Amniotic stem cell (primary cell): ENCODE measurements around the gene MARCHF10.

Experiments
- DNase-seq: peaks from one replicate; lab custom pipeline; 2025; lab: John Stamatoyannopoulos, UW

The MARCHF10 gene

DNA sequence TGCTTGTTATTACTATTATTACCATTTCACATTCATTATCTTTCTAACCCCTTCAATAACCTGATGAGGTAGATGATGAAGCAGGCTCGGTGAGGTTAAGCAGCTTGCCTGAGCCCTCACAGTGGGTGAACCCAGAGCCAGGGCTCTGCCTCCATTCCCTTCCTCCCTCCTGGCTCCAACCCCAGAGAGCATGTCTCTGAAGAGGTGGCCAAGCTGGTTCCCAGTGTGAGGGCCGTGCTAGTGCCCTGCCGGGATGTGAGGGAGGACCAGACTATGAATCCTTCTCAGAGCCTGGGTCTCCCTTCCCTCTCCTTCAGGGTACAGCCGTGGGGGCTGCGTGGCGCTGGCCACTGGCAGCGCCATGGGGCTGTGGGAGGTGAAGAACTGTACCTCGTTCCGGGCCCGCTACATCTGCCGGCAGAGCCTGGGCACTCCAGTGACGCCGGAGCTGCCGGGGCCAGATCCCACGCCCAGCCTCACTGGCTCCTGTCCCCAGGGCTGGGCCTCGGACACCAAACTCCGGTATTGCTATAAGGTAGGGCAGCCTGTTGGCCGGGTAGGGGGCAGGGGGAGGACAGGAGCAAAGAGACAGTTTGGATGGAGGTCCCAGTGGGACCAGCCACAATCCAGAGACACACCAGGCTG, 131.0 kb downstream of the MARCHF10 start:
- DNase-seq, result no peak

DNA sequence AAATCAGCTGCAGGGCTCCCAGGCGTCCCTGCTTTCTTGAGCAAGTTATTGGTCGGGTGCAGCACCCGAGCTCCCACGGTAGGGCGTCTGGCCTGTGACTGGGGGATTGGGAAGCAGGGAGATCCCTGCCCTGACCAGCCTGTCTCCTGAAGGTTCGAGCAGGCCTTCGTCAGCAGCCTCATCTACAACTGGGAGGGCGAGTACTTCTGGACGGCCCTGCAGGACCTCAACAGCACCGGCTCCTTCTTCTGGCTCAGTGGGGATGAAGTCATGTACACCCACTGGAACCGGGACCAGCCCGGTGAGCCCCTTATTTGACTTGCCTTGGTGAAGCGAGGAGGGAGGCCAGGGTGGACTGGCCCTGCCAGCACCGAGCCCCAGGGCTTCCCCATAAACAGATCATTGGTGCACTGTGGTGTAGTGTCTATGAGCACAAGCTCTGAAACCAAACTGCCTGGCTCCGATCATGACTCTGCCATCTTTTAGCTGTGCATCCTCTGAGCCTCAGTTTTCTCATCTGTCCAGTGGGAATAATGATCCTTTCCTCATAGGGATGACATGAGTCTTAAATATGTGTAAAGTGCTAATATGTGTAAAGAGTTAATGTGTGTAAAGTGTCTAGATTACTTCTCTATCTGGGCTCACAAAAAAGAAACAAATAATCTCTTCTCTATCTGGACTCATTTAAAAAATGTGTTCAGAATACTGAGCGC, 131.7 kb downstream of the MARCHF10 start:
- DNase-seq, result no peak

DNA sequence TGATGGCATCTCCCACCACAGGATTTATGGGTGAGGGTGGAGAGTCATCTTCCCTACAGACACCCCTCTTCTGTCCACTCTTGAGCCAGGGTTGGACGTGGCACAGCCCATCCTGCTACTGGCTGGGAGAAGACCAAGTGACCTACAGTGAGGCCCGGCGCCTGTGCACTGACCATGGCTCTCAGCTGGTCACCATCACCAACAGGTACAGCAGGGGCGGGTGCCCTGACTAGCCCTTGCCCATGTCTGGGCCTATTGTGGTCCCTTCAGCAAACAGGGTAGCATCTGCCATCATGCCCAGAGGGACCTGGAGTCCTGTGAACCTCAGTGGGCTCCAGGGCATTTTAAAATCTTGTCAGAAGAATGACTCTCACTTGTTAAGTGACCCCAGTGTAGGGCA, 132.4 kb downstream of the MARCHF10 start:
- DNase-seq, result no peak

DNA sequence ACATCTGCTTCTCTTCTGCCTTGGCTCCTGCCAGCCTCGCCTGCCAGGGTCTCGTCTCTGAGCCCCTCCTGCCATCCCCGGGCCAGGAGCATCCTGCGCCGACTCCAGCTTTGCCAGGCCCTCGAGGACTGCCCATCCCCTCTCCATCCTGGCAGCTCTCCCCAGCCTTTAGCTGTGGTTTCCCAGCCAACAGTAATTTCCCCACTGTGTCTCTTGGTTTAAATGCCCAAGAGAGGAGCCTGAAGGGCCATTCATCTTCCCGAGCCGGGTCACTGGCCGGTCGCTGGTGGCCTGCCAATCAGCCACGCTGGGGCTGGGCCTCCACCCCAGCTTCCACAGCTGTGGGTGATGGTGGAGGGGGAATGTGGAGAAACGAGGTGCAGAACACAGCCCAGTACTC, 132.9 kb downstream of the MARCHF10 start:
- DNase-seq, result no peak

DNA sequence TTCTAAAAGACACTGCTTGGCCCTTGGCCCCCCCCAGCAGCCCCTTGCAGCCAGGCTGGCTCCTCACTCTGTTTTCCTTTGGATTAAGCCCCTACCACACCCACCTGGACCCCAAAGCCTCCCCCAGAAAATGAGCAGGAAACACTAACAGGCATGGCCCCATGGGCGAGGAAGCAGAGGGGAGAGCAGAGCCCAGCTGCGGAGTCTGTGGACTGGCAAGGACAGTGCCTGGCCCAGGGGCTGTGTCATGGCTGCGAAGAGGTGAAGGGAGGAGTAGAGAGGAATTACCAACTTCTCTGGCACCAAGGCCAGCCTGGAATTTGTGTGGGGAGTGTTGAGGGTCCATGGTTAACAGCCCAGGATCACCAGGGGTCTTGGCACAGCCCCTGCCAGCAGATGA, 133.3 kb downstream of the MARCHF10 start:
- DNase-seq, result no peak

DNA sequence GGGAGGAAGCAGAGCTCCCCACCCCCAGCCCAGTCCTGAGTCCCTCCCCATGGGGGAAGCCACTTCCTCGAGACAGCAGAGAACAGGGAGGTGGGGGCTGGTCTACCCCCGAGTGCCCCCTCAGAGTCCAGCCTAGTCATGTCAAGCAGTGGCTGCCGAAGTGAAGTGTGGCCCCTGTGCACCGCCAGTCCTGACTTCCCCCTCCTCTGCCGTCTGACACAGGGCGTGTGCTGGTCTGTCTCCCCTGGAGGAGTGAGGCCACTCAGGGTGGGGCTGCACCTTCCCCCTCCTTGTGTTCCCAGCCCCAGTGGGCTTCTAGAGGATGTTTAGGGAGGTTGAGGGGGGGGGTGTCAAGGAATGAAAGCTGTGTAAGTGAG, 133.8 kb downstream of the MARCHF10 start:
- no peak for DNase-seq

DNA sequence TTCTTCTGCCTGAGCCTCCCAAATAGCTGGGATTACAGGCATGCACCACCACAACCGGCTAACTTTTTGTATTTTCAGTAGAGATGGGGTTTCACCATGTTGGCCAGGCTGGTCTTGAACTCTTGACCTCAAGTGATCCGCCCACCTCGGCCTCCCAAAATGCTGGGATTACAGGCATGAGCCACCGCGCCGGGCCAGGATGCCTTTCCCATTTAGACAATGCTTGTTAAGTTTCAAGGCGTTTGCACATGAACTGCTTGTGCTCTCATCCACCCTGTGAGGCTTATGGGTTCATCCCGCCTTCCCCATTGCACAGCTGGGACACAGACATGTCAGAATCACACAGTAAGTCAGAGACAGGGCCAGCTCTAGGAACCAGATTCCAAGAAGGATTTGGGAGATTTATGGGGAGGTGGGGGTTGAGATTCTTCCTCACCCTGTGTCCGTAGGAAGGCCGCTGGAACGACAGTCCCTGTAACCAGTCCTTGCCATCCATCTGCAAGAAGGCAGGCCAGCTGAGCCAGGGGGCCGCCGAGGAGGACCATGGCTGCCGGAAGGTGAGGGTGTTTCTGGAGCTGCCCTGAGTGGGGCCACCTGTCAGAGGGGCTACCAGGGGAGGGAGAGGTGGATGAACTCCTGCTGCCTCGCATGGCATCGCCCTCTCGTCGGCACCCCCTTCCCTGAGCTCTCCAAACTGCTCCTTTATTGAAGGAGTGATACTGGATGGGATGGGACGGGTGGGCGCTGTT, 134.3 kb downstream of the MARCHF10 start:
- no peak for DNase-seq

DNA sequence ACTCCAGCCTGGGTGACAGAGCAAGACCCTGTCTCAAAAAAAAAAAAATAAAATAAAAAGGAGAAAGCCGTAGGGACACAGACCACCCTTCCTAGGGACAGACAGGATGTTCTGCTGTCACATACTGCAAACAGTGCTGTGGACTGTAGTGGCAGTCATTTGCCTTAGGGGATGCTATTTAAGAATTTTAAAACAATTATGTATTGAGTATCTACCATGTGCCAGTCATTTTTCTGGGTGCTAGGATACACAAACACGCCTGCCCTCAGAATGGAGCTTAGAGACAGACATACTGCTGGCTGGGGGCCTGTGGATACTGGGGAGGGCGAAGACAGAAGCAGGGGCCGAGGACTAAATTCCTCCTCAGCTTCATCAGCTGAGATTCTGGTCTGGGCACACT, 135.2 kb downstream of the MARCHF10 start:
- DNase-seq, result no peak

DNA sequence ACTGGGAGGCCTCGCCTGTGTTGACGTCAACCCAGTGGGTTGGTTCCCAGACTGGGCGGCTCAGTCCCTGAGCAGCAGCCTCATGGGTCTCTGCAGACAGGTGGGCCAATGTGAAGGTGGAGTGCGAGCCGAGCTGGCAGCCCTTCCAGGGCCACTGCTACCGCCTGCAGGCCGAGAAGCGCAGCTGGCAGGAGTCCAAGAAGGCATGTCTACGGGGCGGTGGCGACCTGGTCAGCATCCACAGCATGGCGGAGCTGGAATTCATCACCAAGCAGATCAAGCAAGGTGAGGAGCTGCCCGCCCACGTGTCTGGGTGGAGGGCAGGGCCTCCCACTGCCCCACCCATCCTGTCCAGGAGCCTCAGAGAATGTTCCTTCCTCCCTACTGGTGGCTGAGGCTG, 136.6 kb downstream of the MARCHF10 start:
- no peak for DNase-seq

DNA sequence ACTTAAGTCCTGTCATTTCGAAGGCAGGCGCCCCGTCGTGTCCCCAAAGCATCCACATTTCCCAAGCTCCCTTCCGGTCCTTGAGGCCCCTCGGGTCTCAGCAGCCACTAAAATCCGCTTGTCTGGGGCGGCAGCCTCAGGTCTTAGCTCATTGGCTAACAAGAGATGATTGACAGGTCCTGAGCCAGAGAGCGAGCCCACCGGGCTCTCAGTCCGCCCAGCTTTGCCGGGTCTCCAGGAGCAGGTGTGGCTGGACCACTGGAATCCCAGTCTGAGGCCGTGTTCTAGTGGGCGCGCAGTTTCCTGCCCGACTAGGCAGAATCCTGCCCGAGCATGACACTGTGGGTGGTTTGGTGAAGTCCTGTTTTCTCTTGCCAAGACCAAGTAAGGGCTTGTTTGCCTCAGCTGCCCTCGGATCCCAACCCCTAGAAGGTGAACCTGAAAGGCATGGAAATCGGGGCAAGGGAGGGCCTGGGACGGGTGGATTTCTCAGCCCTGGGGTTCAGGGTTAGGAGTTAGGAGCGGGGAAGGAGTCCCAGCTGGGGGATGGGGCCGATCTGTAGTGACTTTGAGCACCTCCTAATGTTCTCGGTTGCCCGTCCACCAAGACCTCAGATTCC, 137.8 kb downstream of the MARCHF10 start:
- DNase-seq, result no peak

DNA sequence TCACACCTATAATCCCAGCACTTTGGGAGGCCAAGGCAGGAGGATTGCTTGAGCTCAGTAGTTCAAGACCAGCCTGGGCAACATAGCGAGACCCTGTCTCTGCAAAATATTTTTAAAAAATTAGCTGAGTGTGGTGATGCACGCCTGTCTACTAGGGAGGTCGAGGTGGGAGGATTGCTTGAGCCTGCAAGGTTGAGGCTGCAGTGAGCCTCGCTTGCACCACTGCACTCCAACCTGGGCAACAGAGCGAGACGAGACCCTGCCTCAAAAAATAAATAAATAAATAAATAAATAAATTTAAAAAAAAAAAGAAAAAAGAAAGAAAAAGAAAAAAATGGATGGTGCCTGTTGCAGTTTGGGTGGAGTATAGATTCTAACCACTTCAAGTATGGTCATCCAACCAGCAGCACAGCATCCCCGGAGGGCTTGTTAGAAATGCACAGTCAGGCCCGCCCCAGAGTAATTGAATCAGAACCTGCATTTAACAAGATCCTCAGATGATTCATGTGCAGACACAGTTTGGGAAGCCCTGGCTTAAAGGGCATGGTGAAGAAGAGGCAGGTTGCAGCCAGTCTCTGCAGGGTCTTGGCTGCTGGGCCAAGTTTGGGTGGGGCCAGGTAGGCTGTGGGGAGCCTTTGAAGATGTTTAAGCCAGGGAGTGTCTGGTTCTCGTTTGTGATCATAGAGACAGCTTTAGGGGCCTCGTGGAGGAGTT, 139.9 kb downstream of the MARCHF10 start:
- DNase-seq, result no peak

DNA sequence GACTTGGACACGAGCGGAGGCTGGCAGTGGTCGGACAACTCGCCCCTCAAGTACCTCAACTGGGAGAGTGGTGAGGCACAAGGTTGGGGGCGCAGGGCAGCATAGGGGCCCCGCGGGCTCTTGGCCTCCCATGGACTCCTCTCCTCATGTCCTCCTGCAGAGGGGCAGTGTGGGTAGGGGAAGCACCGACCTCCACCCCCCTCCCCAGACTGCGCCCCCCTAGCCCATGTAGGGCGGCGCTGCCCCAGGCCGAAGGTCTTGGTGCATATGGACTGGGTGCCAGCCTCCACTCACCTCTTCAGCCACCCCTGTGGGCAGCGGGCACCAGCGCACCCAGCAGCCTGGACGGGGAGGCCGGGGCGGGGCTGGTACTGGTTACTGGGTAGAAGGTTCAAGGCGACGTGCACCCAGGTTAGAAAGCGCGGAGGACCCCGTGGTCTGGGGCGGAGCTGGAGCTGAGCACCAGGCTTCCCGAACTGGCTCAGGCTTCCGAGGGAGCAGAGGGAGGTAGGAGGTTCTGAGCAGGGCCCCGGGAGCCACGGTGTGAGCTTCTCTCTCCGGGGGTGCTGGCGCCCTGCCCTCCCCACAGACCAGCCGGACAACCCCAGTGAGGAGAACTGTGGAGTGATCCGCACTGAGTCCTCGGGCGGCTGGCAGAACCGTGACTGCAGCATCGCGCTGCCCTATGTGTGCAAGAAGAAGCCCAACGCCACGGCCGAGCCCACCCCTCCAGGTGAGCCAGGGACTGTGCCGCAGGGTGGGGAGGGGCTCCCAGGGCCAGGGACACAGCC, 141.1 kb downstream of the MARCHF10 start:
- DNase-seq, result no peak

DNA sequence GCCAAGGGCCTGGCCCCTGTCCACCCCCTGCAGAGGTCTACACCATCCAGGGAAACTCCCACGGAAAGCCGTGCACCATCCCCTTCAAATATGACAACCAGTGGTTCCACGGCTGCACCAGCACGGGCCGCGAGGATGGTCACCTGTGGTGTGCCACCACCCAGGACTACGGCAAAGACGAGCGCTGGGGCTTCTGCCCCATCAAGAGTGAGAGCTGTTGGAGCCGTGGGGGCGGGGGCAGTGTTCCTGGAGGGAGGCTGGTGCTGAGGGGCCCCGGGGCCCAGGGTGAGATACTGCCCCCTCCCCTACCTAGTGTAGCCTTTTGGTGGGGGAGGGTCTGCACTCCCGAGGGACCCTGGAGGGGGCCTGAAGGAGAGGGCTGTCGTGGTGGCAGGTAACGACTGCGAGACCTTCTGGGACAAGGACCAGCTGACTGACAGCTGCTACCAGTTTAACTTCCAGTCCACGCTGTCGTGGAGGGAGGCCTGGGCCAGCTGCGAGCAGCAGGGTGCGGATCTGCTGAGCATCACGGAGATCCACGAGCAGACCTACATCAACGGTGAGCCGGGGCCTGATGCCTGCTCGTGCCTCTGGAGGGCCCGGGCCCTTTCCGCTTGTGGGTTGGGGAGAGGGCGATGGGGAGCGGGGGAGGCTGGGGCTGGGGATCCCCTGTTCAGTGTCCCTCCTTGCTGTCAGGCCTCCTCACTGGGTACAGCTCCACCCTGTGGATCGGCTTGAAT, 141.9 kb downstream of the MARCHF10 start:
- DNase-seq, result no peak

DNA sequence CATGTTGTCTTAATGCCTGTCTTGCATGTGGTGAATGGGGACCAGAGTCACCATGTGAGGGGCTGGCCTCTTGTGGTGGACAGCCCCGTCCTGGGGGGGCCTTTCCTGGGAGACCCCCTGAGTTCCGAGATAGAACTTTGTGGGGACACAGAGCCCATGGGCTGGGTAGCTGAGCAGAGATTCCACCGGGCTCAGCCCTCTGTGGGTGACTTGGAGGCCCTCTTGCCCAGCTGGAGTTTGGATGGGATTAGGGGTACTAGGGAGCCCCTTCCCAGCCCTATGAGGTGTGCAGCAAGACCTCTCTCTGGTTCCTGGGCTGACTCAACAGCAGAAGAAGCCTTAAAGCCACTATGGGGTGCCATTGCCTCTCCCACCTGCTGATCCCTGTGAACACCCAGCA, 142.5 kb downstream of the MARCHF10 start:
- no peak for DNase-seq

DNA sequence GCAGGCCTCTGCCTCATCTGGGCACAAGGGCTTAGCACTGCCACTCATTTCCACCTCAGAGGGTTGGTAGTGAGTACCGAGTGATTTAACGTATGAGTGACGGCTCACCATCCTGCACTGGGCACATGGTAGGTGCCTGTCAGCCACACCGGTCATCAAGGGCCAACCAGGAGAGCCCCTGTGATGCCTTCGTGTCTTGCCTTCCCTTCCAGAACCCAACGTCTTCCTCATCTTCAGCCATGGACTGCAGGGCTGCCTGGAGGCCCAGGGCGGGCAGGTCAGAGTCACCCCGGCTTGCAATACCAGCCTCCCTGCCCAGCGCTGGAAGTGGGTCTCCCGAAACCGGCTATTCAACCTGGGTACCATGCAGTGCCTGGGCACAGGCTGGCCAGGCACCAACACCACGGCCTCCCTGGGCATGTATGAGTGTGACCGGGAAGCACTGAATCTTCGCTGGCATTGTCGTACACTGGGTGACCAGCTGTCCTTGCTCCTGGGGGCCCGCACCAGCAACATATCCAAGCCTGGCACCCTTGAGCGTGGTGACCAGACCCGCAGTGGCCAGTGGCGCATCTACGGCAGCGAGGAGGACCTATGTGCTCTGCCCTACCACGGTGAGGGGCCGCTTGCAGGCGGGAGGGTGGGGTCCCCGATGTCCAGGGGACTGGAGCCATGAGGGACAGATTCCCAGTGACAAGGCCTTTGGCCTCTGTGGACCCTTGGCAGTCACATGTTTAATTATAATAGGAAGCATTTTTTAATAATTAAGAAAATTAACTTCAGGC, 143.6 kb downstream of the MARCHF10 start:
- DNase-seq, result no peak

DNA sequence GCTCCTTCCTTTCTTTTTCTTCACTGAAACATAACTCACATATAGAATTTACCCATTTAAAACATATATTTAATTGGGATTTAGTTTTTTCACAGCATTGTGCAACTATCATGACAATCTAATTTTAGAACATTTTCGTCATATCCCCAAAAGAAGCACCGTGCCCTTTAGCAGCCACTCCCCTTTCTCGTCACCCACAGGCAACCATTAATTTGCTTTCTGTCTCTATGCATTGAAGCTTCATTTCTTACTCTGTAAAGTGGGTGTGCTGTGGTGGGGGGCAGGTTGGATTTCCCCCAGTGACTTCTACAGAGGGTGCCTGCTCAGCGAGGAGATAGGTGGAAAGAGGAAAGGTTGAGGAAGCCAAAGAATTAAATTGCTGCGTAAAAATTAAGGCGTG, 144.8 kb downstream of the MARCHF10 start:
- DNase-seq, result no peak

DNA sequence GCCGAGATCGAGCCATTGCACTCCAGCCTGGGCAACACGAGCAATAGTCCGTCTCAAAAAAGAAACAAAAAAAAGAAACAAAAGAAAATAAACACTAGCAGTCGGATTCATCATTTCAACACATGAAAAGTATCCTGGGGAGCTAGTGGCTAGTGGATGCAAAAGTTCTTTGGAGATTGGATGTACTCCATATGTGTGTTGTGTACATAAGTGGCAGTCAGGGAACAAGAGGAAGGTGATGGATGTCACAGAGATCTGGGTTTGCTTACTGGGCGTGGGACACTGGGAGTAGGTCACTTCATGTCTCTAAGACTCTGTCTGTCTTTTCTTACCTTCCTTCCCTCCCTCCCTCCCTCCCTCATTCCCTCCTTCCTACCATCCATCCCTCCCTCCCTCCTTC, 145.3 kb downstream of the MARCHF10 start:
- no peak for DNase-seq

DNA sequence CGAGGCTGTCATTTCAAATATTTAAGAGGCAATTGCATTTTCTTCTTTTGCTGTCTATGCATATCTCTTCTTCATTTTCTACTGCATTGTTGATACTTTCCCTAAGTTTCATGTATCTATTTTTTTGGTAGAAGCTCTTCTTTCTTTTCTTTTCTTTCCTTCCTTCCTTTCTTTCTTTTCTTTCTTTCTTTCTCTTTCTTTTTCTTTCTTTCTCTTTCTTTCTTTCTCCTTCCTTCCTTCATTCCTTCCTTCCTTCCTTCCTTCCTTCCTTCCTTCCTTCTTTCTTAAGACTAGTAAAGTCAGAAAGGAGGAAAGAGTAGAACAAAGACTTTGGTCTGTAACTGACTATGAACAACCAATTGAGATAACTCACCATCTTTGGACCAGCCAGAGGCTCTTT, 146.8 kb downstream of the MARCHF10 start:
- no peak for DNase-seq

DNA sequence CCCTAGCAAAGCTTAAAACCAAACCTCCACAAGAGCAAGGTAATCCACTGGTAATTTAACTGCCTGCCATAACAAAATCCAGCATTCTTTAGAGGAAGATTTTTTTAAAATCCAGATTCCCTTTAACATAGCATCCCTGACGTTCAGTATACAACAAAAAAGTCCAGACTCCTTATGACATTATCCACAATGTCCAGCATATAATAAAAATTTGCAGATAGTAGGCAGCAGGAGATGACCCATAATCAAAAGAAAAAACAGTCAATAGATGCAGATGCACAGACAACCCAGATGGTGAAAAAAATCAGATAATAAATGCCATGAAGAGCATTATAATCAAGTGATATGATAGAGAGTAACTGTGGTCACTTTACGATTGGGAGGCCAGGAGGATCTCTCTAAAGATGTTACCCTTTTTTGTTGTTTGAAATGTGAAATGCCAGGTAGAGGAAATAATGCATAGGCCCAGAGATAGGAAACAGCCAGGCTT, 147.4 kb downstream of the MARCHF10 start:
- DNase-seq, result no peak
